ENCODE data around the gene MCM7.

MCM7 gene

DNA sequence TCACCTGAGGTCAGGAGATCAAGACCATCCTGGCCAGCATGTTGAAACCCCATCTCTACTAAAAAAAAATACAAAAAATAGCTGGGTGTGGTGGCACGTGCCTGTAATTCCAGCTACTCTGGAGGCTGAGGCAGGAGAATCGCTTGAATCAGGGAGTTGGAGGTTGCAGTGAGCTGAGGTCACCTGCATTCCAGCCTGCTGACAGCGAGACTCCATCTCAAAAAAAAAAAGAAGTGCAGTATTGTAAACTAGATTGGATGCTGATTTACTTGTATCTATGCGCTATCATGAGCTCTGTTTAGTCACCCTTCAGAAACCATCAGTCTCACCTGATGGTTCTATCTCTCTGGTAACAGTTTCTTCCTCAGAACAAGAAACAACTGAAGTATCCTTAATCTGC lies 37.8 kb downstream of the MCM7 start:
- TF ChIP-seq, protein P1, sequence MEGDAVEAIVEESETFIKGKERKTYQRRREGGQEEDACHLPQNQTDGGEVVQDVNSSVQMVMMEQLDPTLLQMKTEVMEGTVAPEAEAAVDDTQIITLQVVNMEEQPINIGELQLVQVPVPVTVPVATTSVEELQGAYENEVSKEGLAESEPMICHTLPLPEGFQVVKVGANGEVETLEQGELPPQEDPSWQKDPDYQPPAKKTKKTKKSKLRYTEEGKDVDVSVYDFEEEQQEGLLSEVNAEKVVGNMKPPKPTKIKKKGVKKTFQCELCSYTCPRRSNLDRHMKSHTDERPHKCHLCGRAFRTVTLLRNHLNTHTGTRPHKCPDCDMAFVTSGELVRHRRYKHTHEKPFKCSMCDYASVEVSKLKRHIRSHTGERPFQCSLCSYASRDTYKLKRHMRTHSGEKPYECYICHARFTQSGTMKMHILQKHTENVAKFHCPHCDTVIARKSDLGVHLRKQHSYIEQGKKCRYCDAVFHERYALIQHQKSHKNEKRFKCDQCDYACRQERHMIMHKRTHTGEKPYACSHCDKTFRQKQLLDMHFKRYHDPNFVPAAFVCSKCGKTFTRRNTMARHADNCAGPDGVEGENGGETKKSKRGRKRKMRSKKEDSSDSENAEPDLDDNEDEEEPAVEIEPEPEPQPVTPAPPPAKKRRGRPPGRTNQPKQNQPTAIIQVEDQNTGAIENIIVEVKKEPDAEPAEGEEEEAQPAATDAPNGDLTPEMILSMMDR (IDR thresholded peaks at IDR 0.05; ENCODE audit: low read depth, low read length, poor library complexity, severe bottlenecking), result no peak
- TF ChIP-seq EZH2phosphoT487 (IDR thresholded peaks at IDR 0.05; ENCODE audit: borderline replicate concordance, low read length), result no peak
- no peaks in the 10 kb centered on the region for H4K20me1 ChIP-seq (ENCODE audit: control insufficient read depth, insufficient read depth, low read depth, low read length)
- H3K4me3 ChIP-seq (ENCODE audit: low read length), result no peak overlapping the region
- H3K4me2 ChIP-seq (ENCODE audit: low read length), result no peak overlapping the region
- H3K79me2 ChIP-seq (ENCODE audit: control insufficient read depth, low read length), result no peaks in the 10 kb centered on the region
- no peaks in the 10 kb centered on the region for H3K9me2 ChIP-seq (replicated peaks; ENCODE audit: control insufficient read depth, low read length)
- H3K27me3 ChIP-seq (ENCODE audit: control insufficient read depth, low read length), result no peaks in the 10 kb centered on the region
- H3K9me3 ChIP-seq (ENCODE audit: control insufficient read depth, insufficient read depth, low read length), result no peaks in the 10 kb centered on the region
- no peaks in the 10 kb centered on the region for H3F3A ChIP-seq (ENCODE audit: control insufficient read depth, insufficient read depth)
- peaks cover 17% of the 10 kb centered on the region for H3K36me3 ChIP-seq (ENCODE audit: control insufficient read depth, low read length)
- H3K4me1 ChIP-seq (ENCODE audit: control insufficient read depth, low read length), result peaks cover 11% of the 10 kb centered on the region
- no peak overlapping the region for H3K27ac ChIP-seq (ENCODE audit: low read depth, low read length)

DNA sequence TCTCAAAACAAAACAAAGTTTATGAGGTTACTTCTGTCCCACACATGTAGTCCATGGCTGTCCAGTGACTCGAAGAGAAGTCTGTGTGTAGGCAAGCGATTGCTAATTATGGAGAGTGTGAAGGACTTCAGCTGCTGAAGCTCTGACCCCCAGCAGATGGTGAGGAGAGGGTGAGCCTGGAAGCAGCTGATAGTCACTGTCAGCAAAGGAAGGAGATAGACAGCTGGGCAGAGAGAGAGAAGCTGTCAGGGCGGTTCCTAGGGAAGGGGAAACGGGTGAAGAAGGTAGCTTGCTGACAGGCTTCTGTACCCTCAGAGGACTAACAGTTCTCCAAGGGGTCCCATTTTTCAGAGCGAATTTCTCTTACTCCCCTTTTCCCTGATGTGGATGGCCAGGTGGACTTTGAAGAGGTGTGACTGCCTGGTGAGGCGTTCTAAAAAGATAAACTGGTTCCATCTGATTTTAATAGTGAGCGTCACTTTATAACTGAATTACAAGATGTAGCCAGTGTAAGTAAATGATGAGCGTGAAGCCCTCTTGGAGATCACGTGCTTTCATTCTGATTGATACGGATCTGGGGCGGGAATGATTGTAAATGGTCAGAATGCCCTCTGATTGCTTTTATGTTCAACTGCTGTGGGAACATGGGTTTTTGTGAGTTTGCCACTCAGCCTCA lies 39.5 kb downstream of the MCM7 start:
- H3K79me2 ChIP-seq (ENCODE audit: control insufficient read depth, low read length), result no peaks in the 10 kb centered on the region
- H4K20me1 ChIP-seq (ENCODE audit: control insufficient read depth, insufficient read depth, low read depth, low read length), result no peaks in the 10 kb centered on the region
- TF ChIP-seq EZH2phosphoT487 (IDR thresholded peaks at IDR 0.05; ENCODE audit: borderline replicate concordance, low read length), result no peak
- TF ChIP-seq, protein P1 (IDR thresholded peaks at IDR 0.05; ENCODE audit: low read depth, low read length, poor library complexity, severe bottlenecking), result no peak
- H3K9me2 ChIP-seq (replicated peaks; ENCODE audit: control insufficient read depth, low read length), result no peaks in the 10 kb centered on the region
- H3K4me2 ChIP-seq (ENCODE audit: low read length), result no peak overlapping the region
- no peaks in the 10 kb centered on the region for H3F3A ChIP-seq (ENCODE audit: control insufficient read depth, insufficient read depth)
- H3K27me3 ChIP-seq (ENCODE audit: control insufficient read depth, low read length), result no peaks in the 10 kb centered on the region
- H3K36me3 ChIP-seq (ENCODE audit: control insufficient read depth, low read length), result peaks cover 17% of the 10 kb centered on the region
- no peak overlapping the region for H3K4me3 ChIP-seq (ENCODE audit: low read length)
- H3K9me3 ChIP-seq (ENCODE audit: control insufficient read depth, insufficient read depth, low read length), result no peaks in the 10 kb centered on the region
- no peak overlapping the region for H3K27ac ChIP-seq (ENCODE audit: low read depth, low read length)
- peaks cover 11% of the 10 kb centered on the region for H3K4me1 ChIP-seq (ENCODE audit: control insufficient read depth, low read length)

DNA sequence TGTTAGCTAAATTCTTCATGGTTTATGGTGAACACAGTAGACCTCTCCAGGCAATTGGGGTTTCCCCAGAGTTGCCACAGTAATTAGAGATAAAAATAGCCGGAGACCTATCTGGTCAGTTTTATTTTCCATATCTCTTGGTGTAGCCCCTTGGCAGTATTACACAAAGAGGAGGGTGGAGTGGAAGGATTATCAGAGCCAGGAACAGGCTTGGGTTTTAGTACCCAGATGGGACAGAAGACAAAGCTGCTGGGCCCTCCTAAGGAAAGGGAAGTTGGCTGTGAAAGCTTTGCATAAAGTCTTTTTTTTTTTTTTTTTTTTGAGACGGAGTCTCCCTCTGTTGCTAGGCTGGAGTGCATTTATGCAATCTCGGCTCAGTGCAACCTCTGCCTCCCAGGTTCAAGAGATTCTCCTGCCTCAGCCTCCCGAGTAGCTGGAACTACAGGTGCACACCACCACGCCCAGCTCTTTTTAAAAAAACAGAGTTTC lies 41.9 kb downstream of the MCM7 start:
- H3K27me3 ChIP-seq (ENCODE audit: control insufficient read depth, low read length), result no peaks in the 10 kb centered on the region

More for the DNA sequence above, 41.9 kb downstream of the MCM7 start:
- no peak for TF ChIP-seq EZH2phosphoT487 (IDR thresholded peaks at IDR 0.05; ENCODE audit: borderline replicate concordance, low read length)
- TF ChIP-seq, protein P1 (IDR thresholded peaks at IDR 0.05; ENCODE audit: low read depth, low read length, poor library complexity, severe bottlenecking), result no peak
- Histone ChIP-seq H3K4me2 (ENCODE audit: low read length) (peak overlapping the region; percentile 31), H4K20me1 (ENCODE audit: control insufficient read depth, insufficient read depth, low read depth, low read length) (no peaks in the 10 kb centered on the region), H3K9me3 (ENCODE audit: control insufficient read depth, insufficient read depth, low read length) (no peaks in the 10 kb centered on the region), H3K27ac (ENCODE audit: low read depth, low read length) (no peak overlapping the region), H3F3A (ENCODE audit: control insufficient read depth, insufficient read depth) (no peaks in the 10 kb centered on the region), H3K4me1 (ENCODE audit: control insufficient read depth, low read length) (peaks cover 11% of the 10 kb centered on the region), H3K36me3 (ENCODE audit: control insufficient read depth, low read length) (peaks cover 10% of the 10 kb centered on the region), H3K4me3 (ENCODE audit: low read length) (no peak overlapping the region), H3K9me2 (replicated peaks; ENCODE audit: control insufficient read depth, low read length) (no peaks in the 10 kb centered on the region), H3K79me2 (ENCODE audit: control insufficient read depth, low read length) (no peaks in the 10 kb centered on the region)

Measured in DOHH2 (cell line).